Thymus (tissue), 11 donors: ENCODE results near the gene FBXL4. TPM values are rescaled to one million over a fixed set of nuclear protein-coding genes. Genes with fewer than 3 reads are reported as not detected.

Experiments used
- DNase-seq, 9 donors: peaks; one replicate each; pipeline ENCODE4 v3.0.0-alpha.2; 2013; ENCODE audit warnings: low spot score in 9 of 9, low read depth in 6 of 9, missing footprints in 1 of 9
- H3K27ac ChIP-seq, 2 donors: one replicate each; pipeline ENCODE4 v1.5.1; 2013; ENCODE audit warnings: control low read depth in 1 of 2, low read depth in 1 of 2, low read length in 1 of 2, mild to moderate bottlenecking in 1 of 2, moderate library complexity in 1 of 2
- H3K27me3 ChIP-seq, 2 donors: one replicate each; pipeline ENCODE4 v1.5.1; 2013; ENCODE audit warnings: low read length in 1 of 2; ENCODE audit not compliant: control insufficient read depth in 2 of 2, insufficient read depth in 1 of 2
- H3K36me3 ChIP-seq, 2 donors: one replicate each; pipeline ENCODE4 v1.5.1; 2013; ENCODE audit warnings: low read length in 1 of 2, mild to moderate bottlenecking in 1 of 2, moderate library complexity in 1 of 2; ENCODE audit not compliant: control insufficient read depth in 2 of 2, insufficient read depth in 2 of 2
- H3K4me1 ChIP-seq, 2 donors: one replicate each; pipeline ENCODE4 v1.5.1; 2013; ENCODE audit warnings: low read length in 2 of 2; ENCODE audit not compliant: control insufficient read depth in 2 of 2, insufficient read depth in 2 of 2
- H3K4me3 ChIP-seq, 2 donors: one replicate each; pipeline ENCODE4 v1.5.1; 2013; ENCODE audit warnings: low read length in 2 of 2, control low read depth in 1 of 2, mild to moderate bottlenecking in 1 of 2
- H3K9me3 ChIP-seq, 2 donors: one replicate each; pipeline ENCODE4 v1.5.1; 2013; ENCODE audit warnings: low read length in 1 of 2, mild to moderate bottlenecking in 1 of 2; ENCODE audit not compliant: control insufficient read depth in 2 of 2, insufficient read depth in 1 of 2
- WGBS: extraction: QIAGEN DNeasy Blood & Tissue Kit; methylation state at CpG from one replicate; pipeline ENCODE4 v1.1.7; 2013; 5-methylcytosine and 5-hydroxymethylcytosine counted together
- polyA plus RNA-seq: library from polyadenylated mRNA; stranded (reverse); fragments of 200-250 nt; gene quantifications from one replicate; pipeline ENCODE4 v1.2.3, GENCODE V29; 2013
- total RNA-seq: library from RNA; stranded (reverse); fragments of 120-200 nt; gene quantifications from one replicate; pipeline ENCODE4 v1.2.4, GENCODE V29; 2013
- donor health status: healthy.

Gene FBXL4
- total and polyA plus RNA-seq, 2 donors = 10.7 to 13.5 TPM

DNA sequence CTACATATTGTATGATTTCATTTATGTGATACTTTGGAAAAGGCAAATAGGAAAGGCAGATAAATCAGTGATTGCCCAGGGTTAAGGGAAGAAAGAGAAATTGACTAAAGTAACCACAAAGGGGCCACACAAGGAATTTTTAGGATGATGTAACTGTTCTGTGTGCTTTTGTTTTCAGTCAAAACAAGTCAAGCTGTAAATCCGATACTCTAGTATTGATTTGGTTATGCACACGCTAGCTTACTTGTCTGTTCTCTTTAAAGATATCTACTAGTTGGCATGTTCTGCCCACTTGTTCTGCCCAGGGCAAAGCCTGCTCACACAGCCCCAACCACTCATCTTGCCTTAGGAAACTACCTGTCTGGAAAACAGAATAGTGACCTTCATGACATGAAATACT, 6.4 kb downstream of the FBXL4 start:
- WGBS = 100% methylated on average over 2 of the region's 2 CpGs

DNA sequence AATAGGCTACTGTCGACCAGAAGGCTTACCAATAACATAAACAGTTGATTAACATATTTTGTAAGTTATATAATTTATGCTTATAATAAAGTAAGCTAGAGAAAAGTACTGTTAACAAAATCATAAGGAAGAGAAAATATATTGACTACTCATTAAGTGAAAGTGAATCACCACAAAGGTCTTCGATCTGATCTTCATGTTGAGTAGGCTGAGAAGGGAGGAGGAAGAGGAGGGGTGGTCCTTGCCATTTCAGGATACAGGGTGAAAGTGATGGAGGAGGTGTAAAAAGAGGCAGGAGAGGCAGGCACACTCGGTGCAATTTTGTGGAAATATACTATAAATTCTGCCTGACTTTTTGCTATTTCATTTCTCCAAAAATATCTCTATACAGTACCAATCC, 10.4 kb downstream of the FBXL4 start:
- 97% methylated on average over 3 of the region's 3 CpGs for WGBS
- Histone ChIP-seq H3K36me3 (no peaks in the 10 kb centered on the region), H3K27me3 (no peaks in the 10 kb centered on the region), H3K27ac (no peak overlapping the region), H3K4me3 (no peak overlapping the region), H3K9me3 (peaks cover 0 to 4% of the 10 kb centered on the region in 2 donors), H3K4me1 (no peaks in the 10 kb centered on the region)
- DNase-seq = no peak

More for the DNA sequence above, 6.4 kb downstream of the FBXL4 start:
- Histone ChIP-seq H3K4me3 (no peak overlapping the region), H3K27me3 (no peaks in the 10 kb centered on the region), H3K36me3 (no peaks in the 10 kb centered on the region), H3K9me3 (peaks cover 0 to 6% of the 10 kb centered on the region in 2 donors), H3K27ac (no peak overlapping the region), H3K4me1 (no peaks in the 10 kb centered on the region)
- DNase-seq = no peak

DNA sequence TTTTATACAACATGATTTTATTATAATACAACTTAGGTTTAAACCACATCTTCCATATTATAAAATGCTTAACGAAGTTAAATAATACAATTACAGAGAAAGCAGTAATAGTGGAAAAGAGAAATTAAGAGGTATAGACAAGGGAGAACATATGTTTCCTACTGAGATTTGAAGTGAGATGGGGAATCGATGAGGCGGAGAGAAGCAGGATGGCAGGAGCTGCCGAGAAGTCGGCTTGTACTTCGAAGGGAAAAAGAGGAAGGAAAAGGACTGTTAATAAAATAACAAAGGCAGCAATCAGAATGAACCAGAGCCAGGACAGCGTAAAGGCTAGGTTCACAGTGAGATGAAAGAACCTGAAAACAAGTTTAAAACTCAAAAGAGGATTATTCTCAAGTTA, 15.4 kb downstream of the FBXL4 start:
- Histone ChIP-seq H3K27me3 (no peaks in the 10 kb centered on the region), H3K36me3 (no peaks in the 10 kb centered on the region), H3K9me3 (no peaks in the 10 kb centered on the region), H3K4me1 (no peaks in the 10 kb centered on the region), H3K4me3 (no peak overlapping the region), H3K27ac (no peak overlapping the region)
- 40% methylated on average over 7 of the region's 7 CpGs for WGBS
- DNase-seq = no peak

DNA sequence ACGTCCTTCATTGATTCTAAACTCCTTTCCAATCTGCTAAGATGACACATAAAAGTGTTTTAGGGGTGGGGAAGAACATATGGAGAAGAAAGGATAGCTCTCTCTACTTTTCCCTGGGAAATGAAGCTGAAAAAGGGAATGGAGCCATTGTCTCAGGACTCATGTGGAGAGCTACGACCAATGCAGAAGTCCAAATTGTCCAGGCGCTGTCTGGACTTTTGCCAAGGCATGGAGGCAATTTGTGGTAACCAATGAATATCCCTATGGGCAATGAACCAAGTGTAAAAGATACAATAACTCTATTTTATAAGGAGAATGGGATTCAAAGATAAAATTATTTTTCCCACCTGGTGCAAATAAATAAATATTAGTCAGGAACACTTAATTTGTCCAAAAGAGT, 16.1 kb downstream of the FBXL4 start:
- no peak for DNase-seq
- Histone ChIP-seq H3K36me3 (peaks cover under 1 to 2% of the 10 kb centered on the region in 2 donors), H3K9me3 (no peaks in the 10 kb centered on the region), H3K4me3 (no peak overlapping the region), H3K27ac (no peak overlapping the region), H3K27me3 (no peaks in the 10 kb centered on the region), H3K4me1 (no peaks in the 10 kb centered on the region)
- 96% methylated on average over 3 of the region's 3 CpGs for WGBS

DNA sequence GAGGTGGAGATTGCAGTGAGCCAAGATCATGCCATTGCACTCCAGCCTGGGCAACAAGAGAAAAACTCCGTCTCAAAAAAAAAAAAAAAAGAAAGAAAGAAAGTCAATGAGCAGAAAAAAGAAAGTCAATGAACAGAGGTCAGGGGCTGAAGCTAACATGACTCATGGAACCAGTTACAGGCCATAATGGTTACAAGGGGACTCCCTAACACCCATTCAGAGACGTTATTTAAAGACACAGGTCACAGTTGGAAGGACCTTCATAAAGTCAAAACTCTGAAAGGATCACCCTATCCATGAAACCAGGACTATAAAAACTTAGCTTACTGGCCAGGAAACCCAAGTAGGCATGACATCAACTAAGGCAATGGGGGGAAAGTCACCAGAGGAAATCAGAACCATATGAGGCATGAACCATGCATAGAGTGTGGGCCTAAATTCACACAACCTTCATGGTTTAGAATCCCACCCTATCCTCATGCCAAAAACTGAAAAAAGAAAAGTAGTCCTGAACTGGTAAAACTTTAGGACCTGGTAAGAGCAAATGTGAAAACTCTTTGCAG, 18.2 kb downstream of the FBXL4 start:
- no peaks in the 10 kb centered on the region for H3K9me3 ChIP-seq
- peaks cover 4 to 8% of the 10 kb centered on the region in 2 donors for H3K36me3 ChIP-seq
- no peak overlapping the region for H3K4me3 ChIP-seq
- WGBS = 93% methylated on average over 2 of the region's 2 CpGs
- no peak overlapping the region for H3K27ac ChIP-seq
- H3K4me1 ChIP-seq = no peaks in the 10 kb centered on the region
- no peaks in the 10 kb centered on the region for H3K27me3 ChIP-seq
- DNase-seq = no peak

DNA sequence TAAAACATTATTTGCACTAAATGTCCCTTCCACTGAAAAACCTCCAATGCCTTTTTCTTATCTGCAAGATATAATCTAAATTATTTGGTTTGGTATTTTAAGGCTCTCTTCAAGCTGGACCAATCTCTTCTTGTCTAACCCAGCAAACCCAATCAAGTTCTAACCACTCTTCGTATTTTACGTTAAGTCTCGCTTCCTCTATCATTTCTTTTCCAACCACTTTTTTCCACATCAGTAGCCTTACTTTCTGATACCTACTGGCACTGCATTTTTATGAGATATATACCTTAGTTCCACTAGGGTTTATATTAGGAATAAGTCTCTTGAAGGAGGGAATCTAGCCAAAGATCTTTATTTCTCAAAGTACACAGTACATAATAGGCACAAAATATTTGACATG, 19.1 kb downstream of the FBXL4 start:
- Histone ChIP-seq H3K27me3 (no peaks in the 10 kb centered on the region), H3K27ac (no peak overlapping the region), H3K36me3 (peaks cover 4 to 8% of the 10 kb centered on the region in 2 donors), H3K9me3 (no peaks in the 10 kb centered on the region), H3K4me1 (no peaks in the 10 kb centered on the region), H3K4me3 (no peak overlapping the region)
- WGBS = 99% methylated on average over 3 of the region's 3 CpGs
- DNase-seq = no peak

DNA sequence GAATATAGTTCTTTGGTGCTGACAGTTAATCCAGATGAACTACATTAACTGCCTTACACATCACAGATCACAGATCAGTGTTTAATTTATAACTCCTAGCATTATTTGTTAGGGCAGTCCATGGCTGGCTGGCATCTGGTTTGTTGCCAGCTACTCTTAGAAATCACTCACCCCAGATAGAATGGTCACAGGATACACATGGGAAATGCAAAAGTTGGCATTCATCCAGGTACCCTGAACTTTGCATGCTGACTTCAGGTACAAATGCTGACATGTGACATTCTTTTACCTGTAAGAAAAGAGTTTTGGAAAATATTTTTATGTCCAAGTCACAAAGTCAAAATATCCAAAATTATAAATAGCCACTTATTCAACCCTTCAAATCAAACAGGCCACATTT, 20.2 kb downstream of the FBXL4 start:
- Histone ChIP-seq H3K36me3 (peaks cover 4 to 12% of the 10 kb centered on the region in 2 donors), H3K4me3 (no peak overlapping the region), H3K27me3 (no peaks in the 10 kb centered on the region), H3K27ac (no peak overlapping the region), H3K4me1 (no peaks in the 10 kb centered on the region), H3K9me3 (no peaks in the 10 kb centered on the region)
- no peak for DNase-seq

DNA sequence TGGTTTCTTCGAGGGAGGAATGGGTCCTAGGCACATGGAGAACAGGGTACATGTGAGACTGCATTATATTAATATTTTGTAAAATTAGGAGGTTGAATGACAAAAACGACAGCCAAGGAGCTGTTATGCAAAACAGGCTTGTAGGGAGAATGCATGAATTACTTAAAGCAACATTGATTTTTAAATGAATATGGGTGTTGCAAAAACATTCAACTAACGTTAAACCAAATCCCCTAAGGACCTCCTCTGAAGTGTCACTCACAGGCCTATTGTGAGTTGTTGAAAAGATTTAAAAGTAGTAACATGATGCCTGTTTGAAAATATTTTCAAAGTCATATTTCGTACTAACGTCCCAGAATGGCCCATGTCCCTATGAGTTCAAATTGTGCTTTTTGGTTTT, 21.9 kb downstream of the FBXL4 start:
- WGBS = 77% methylated on average over 5 of the region's 5 CpGs
- peaks cover 4 to 12% of the 10 kb centered on the region in 2 donors for H3K36me3 ChIP-seq
- H3K4me1 ChIP-seq = no peaks in the 10 kb centered on the region
- no peak overlapping the region for H3K4me3 ChIP-seq
- H3K27ac ChIP-seq = no peak overlapping the region
- H3K27me3 ChIP-seq = no peaks in the 10 kb centered on the region
- no peak for DNase-seq
- no peaks in the 10 kb centered on the region for H3K9me3 ChIP-seq

DNA sequence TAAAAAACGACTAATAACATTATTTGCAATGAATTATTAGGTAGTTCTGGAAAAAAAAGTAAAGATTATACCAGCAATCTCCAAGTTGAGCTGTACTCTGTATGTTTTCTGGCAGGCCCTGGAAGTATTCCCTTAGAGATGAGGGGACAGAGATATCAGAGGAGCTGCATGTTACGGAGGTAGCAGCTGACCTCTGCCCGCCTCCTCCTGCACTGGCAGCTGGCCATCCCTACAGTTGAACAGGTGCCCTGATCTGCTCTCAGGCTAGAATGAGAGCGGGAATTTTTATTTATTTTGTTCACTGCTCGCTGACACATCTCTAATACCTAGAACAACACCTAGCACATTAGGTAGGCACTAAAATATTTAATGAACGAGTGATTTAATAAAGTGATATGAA, 23.1 kb downstream of the FBXL4 start:
- 81% methylated on average over 6 of the region's 6 CpGs for WGBS
- Histone ChIP-seq H3K27me3 (no peaks in the 10 kb centered on the region), H3K36me3 (peaks cover 4 to 12% of the 10 kb centered on the region in 2 donors), H3K4me1 (no peaks in the 10 kb centered on the region), H3K9me3 (no peaks in the 10 kb centered on the region), H3K4me3 (no peak overlapping the region), H3K27ac (no peak overlapping the region)
- no peak for DNase-seq
